H9 (cell line): ENCODE data around the gene NECAP2. TPM values are rescaled to one million over a fixed set of nuclear protein-coding genes. Genes with fewer than 3 reads are reported as not detected.
"Not testable (repeated sequence)": the region's sequence is repeated elsewhere in the genome, so short reads cannot be mapped to it uniquely, and the experiment has no call there.

Source experiments
- DNase-seq: peaks from one replicate; pipeline ENCODE4 v3.0.0-alpha.2; 2017
- H2AFZ ChIP-seq: one replicate; pipeline ENCODE4 v1.6.1; 2013; ENCODE audit warnings: mild to moderate bottlenecking, low read length, control low read depth, moderate library complexity
- H2AK5ac ChIP-seq: 2 replicates; pipeline ENCODE4 v1.6.1; 2013; ENCODE audit warnings: low read length, control low read depth, mixed read lengths; ENCODE audit not compliant: insufficient read length
- H2BK120ac ChIP-seq: one replicate; pipeline ENCODE4 v1.6.1; 2013; ENCODE audit warnings: low read depth, mild to moderate bottlenecking, low read length, control low read depth, inconsistent platforms; ENCODE audit not compliant: poor library complexity, severe bottlenecking
- H2BK12ac ChIP-seq: 2 replicates; pipeline ENCODE4 v1.6.1; 2013; ENCODE audit warnings: low read length, control low read depth, mixed read lengths, low read depth; ENCODE audit not compliant: insufficient read length
- H2BK15ac ChIP-seq: 2 replicates; pipeline ENCODE4 v1.6.1; 2013; ENCODE audit warnings: low read depth, low read length, control low read depth
- H2BK20ac ChIP-seq: one replicate; pipeline ENCODE4 v1.6.1; 2013; ENCODE audit warnings: low read depth, mild to moderate bottlenecking, low read length, control low read depth, inconsistent platforms; ENCODE audit not compliant: poor library complexity, severe bottlenecking
- H2BK5ac ChIP-seq: 2 replicates; pipeline ENCODE4 v1.6.1; 2013; ENCODE audit warnings: low read length, control low read depth, mixed read lengths; ENCODE audit not compliant: insufficient read length
- H3K14ac ChIP-seq: 2 replicates; pipeline ENCODE4 v1.6.1; 2013; ENCODE audit warnings: low read length, control low read depth; ENCODE audit not compliant: insufficient read depth
- H3K18ac ChIP-seq: 2 replicates; pipeline ENCODE4 v1.6.1; 2013; ENCODE audit warnings: low read depth, mild to moderate bottlenecking, mixed read lengths, low read length, control low read depth; ENCODE audit not compliant: insufficient read length
- H3K23ac ChIP-seq: 2 replicates; pipeline ENCODE4 v1.6.1; 2013; ENCODE audit warnings: low read length, control low read depth, mixed read lengths, low read depth; ENCODE audit not compliant: insufficient read length
- H3K23me2 ChIP-seq: 2 replicates; pipeline ENCODE4 v1.6.1; 2013; ENCODE audit warnings: low read depth, mild to moderate bottlenecking, mixed read lengths, low read length, control low read depth; ENCODE audit not compliant: insufficient read length, poor library complexity, severe bottlenecking
- H3K27ac ChIP-seq: 2 replicates; pipeline ENCODE4 v1.5.1; 2013; ENCODE audit warnings: low read length, control low read depth, mixed read lengths, low read depth; ENCODE audit not compliant: insufficient read length
- H3K27me3 ChIP-seq: 2 replicates; pipeline ENCODE4 v1.6.1; 2013; ENCODE audit warnings: low read length, control low read depth, inconsistent platforms; ENCODE audit not compliant: insufficient read depth
- H3K4ac ChIP-seq: 2 replicates; pipeline ENCODE4 v1.6.1; 2013; ENCODE audit warnings: low read depth, mild to moderate bottlenecking, control low read depth, inconsistent platforms, low read length, moderate library complexity
- H3K4me1 ChIP-seq: 2 replicates; pipeline ENCODE4 v1.6.1; 2013; ENCODE audit warnings: low read length, control low read depth, inconsistent platforms; ENCODE audit not compliant: insufficient read depth
- H3K4me2 ChIP-seq: 2 replicates; pipeline ENCODE4 v1.6.1; 2013; ENCODE audit warnings: low read length, control low read depth, mixed read lengths; ENCODE audit not compliant: insufficient read length, insufficient read depth
- H3K56ac ChIP-seq: 2 replicates; pipeline ENCODE4 v1.6.1; 2013; ENCODE audit warnings: low read depth, mild to moderate bottlenecking, mixed read lengths, low read length, control low read depth; ENCODE audit not compliant: insufficient read length
- H3K79me1 ChIP-seq: 2 replicates; pipeline ENCODE4 v1.6.1; 2013; ENCODE audit warnings: low read depth, mild to moderate bottlenecking, moderate library complexity, low read length, control low read depth, inconsistent platforms; ENCODE audit not compliant: insufficient read depth, poor library complexity, severe bottlenecking
- H3K79me2 ChIP-seq: 2 replicates; pipeline ENCODE4 v1.6.1; 2013; ENCODE audit warnings: low read length, control low read depth, inconsistent platforms; ENCODE audit not compliant: insufficient read depth
- H3K9ac ChIP-seq: 2 replicates; pipeline ENCODE4 v1.6.1; 2013; ENCODE audit warnings: low read length, control low read depth, mixed read lengths; ENCODE audit not compliant: insufficient read length; ENCODE audit errors: extremely low read depth
- H3K9me3 ChIP-seq: one replicate; pipeline ENCODE4 v1.6.1; 2013; ENCODE audit warnings: low read depth, low read length, inconsistent platforms; ENCODE audit not compliant: control insufficient read depth
- H3T11ph ChIP-seq: one replicate; pipeline ENCODE4 v1.6.1; 2013; ENCODE audit warnings: mild to moderate bottlenecking, low read length, control low read depth, inconsistent platforms
- H4K20me1 ChIP-seq: one replicate; pipeline ENCODE4 v1.6.1; 2013; ENCODE audit not compliant: control insufficient read depth, insufficient read length, insufficient read depth
- H4K5ac ChIP-seq: 2 replicates; pipeline ENCODE4 v1.6.1; 2013; ENCODE audit warnings: low read depth, mild to moderate bottlenecking, mixed read lengths, low read length, control low read depth; ENCODE audit not compliant: insufficient read length
- H4K8ac ChIP-seq: replicated peaks from 2 replicates; pipeline ENCODE4 v1.6.1; 2013; ENCODE audit warnings: low read length, control low read depth, mixed read lengths, low read depth; ENCODE audit not compliant: insufficient read length
- H4K91ac ChIP-seq: 2 replicates; pipeline ENCODE4 v1.6.1; 2013; ENCODE audit warnings: low read depth, mild to moderate bottlenecking, moderate library complexity, mixed read lengths, low read length, control low read depth; ENCODE audit not compliant: insufficient read length
- H3K27ac Mint-ChIP-seq, 3 experiments: 2 replicates in 2 of 3; 3 replicates in 1 of 3; pipeline ENCODE4 v1.8.0; 2020 to 2021; ENCODE audit warnings: mixed read lengths in 3 of 3, mild to moderate bottlenecking in 1 of 3, moderate library complexity in 1 of 3
- H3K27me3 Mint-ChIP-seq: 2 replicates; pipeline ENCODE4 v1.8.0; 2021; ENCODE audit warnings: low read depth, mild to moderate bottlenecking, moderate library complexity, mixed read lengths
- H3K36me3 Mint-ChIP-seq, 3 experiments: 2 replicates in 2 of 3; 3 replicates in 1 of 3; pipeline ENCODE4 v1.8.0; 2020 to 2021; ENCODE audit warnings: low read depth in 3 of 3, mixed read lengths in 3 of 3; ENCODE audit not compliant: insufficient read depth in 1 of 3
- H3K4me1 Mint-ChIP-seq, 2 experiments: 2 replicates each; pipeline ENCODE4 v1.8.0; 2020; ENCODE audit warnings: mixed read lengths in 2 of 2
- H3K4me3 Mint-ChIP-seq, 2 experiments: 2 replicates in 1 of 2; 3 replicates in 1 of 2; pipeline ENCODE4 v1.8.0; 2020 to 2021; ENCODE audit warnings: mild to moderate bottlenecking in 2 of 2, mixed read lengths in 2 of 2, moderate library complexity in 1 of 2
- H3K9me3 Mint-ChIP-seq, 2 experiments: 2 replicates in 1 of 2; 3 replicates in 1 of 2; pipeline ENCODE4 v1.8.0; 2020; ENCODE audit warnings: mild to moderate bottlenecking in 2 of 2, mixed read lengths in 2 of 2, moderate library complexity in 1 of 2
- CTCF ChIP-seq: fragments of 200-600 bp; sonication (generic); conservative IDR thresholded peaks from 3 replicates; pipeline ENCODE4 v1.8.0; 2021; ENCODE audit warnings: antibody characterized with exemption, mild to moderate bottlenecking
- WGBS: extraction: QIAGEN DNeasy Blood & Tissue Kit; methylation state at CpG from one replicate; pipeline ENCODE4 v1.1.7; 2013; ENCODE audit warnings: missing lambda C conversion rate, low lambda C conversion rate, mixed read lengths; ENCODE audit not compliant: insufficient read length; ENCODE audit errors: extremely low coverage; 5-methylcytosine and 5-hydroxymethylcytosine counted together
- total RNA-seq: library from RNA; stranded (reverse); gene quantifications from 2 replicates; pipeline ENCODE4 v1.2.1, GENCODE V29; 2021

NECAP2 gene
- total RNA-seq, 1 experiment from 2014 or later = 33.2 TPM

- not testable (repeated sequence) for H3K56ac ChIP-seq, H3K79me2 ChIP-seq, H2BK12ac ChIP-seq, H3K14ac ChIP-seq, H2BK5ac ChIP-seq, H3K23ac ChIP-seq, H3K18ac ChIP-seq, H3K27ac Mint-ChIP-seq, H3K9ac ChIP-seq, H4K91ac ChIP-seq, H4K5ac ChIP-seq, H3K4ac ChIP-seq, H4K20me1 ChIP-seq, H2BK20ac ChIP-seq, H3K23me2 ChIP-seq, H3K27me3 Mint-ChIP-seq, H4K8ac ChIP-seq, H3T11ph ChIP-seq, H2AFZ ChIP-seq, H3K4me1 ChIP-seq, H2BK120ac ChIP-seq, H3K36me3 Mint-ChIP-seq, H2BK15ac ChIP-seq, H3K27me3 ChIP-seq, H3K4me2 ChIP-seq, H3K79me1 ChIP-seq, H3K9me3 ChIP-seq, H3K27ac ChIP-seq, DNase-seq, H3K9me3 Mint-ChIP-seq, H2AK5ac ChIP-seq
- Mint-ChIP-seq H3K4me3 (peak overlapping the region; percentile 76 to 85; a peak in 4 of 5 replicates), H3K4me1 (peaks cover 13 to 19% of the 10 kb centered on the region in 2 experiments)
- no CpG with 5 or more reads among the region's 5 CpGs for WGBS
- peak; percentile 20; the same call in 1 of the 3 replicates for TF ChIP-seq CTCF
These were observed 57.0 kb downstream of the NECAP2 start for GRCh38 chr1:16497474-16497904.

DNA sequence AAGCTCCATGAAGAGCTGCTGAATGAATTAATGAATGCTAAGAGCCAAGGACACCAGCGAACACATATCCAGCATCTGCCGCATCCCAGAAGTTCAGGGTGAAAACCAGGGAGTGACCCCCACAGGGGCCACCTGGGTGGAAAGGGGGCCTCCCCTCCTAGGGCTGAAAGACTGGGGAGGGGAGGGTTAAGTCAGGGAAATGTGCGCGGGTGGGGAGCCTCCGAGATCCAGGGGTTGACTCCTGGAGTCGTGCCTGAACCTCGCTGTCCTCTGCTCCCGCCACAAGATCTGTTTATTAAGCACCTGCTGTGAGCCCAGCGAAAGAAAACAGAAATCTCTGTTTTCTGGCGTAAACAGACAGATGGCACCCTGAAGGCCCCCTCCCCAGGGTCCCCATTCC is 57.5 kb downstream of the NECAP2 start:
- not testable (repeated sequence) for H2BK12ac ChIP-seq, H3T11ph ChIP-seq, H3K18ac ChIP-seq, H3K9me3 ChIP-seq, H3K4ac ChIP-seq, H3K27me3 ChIP-seq, H3K56ac ChIP-seq, H3K27me3 Mint-ChIP-seq, DNase-seq, H2BK15ac ChIP-seq, H3K4me1 ChIP-seq, H2AFZ ChIP-seq, H4K91ac ChIP-seq, H2BK5ac ChIP-seq, H3K79me1 ChIP-seq, H3K9ac ChIP-seq, H3K9me3 Mint-ChIP-seq, H3K23me2 ChIP-seq, H3K23ac ChIP-seq, H2AK5ac ChIP-seq, H2BK20ac ChIP-seq, H3K36me3 Mint-ChIP-seq, H4K8ac ChIP-seq, H4K5ac ChIP-seq, H2BK120ac ChIP-seq, H3K14ac ChIP-seq, H3K27ac ChIP-seq, H4K20me1 ChIP-seq, H3K79me2 ChIP-seq
- H3K4me2 ChIP-seq = peak overlapping the region; percentile 88
- Mint-ChIP-seq H3K27ac (0 out of 7 replicates have a peak overlapping the region, but pooled peaks of 1 of the 3 experiments have one; percentile 11), H3K4me3 (peak overlapping the region; percentile 76 to 85), H3K4me1 (peaks cover 10 to 16% of the 10 kb centered on the region in 2 experiments)
- no CpG with 5 or more reads among the region's 10 CpGs for WGBS
